CD4-positive, alpha-beta T cell treated with Interleukin-6 at 100 ng/mL for 8 hours (primary cell): ENCODE measurements around the gene ZFP64.
"Not testable (repeated sequence)": the region's sequence is repeated elsewhere in the genome, so short reads cannot be mapped to it uniquely, and the experiment has no call there.

Experiments used
- DNase-seq: peaks from one replicate; pipeline ENCODE4 v3.0.0-alpha.2; 2020; ENCODE audit warnings: mixed read lengths, low spot score

The ZFP64 gene

DNA sequence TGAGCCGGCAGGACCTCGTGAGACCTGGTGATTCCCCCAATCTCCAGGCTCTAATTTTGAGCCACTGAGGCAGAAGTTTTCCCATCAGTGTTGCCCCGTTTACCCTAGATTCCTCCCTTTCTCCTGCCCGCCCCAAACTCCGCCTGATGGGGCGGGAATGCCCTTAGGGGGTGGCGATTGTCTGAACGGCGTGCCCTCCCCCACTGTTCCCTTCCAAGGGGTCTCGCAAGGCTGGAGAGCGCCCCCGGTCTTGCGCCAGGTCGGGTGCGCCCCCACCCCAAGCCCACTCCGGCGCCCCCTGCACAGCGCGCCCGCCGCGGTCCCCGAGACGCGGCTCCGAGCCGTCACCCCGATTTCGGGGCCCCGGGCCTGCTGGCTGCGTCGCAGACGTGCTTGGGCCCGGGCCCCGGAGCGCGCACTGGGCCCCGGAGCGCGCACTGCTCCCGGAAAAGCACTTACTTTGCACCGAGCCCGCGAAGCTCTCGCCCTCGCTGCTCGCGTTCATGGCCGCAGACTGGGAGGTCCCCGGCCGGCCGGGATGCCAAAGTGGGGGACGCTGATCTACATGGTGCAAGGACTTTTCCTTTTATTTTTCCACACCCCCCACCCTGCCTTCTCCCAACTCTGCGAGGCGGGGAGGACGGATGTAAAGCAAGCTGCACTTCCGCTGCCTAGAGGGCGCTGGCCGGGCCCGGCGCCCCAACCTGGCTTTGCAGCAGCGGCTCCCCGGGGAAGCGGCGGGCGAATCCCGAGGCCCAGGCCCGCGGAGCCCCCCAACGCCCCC is at the start of gene ZFP64:
Gene ZFP64, minus strand, starts transcription at position 648 of the 784 bp plus-strand sequence. Its CDS starts 143 bp downstream, at position 505.
- DNase-seq, result peak; percentile 69

- no peak for DNase-seq
Observed at GRCh38 chr20:52240802-52241201, 49.2 kb upstream of the ZFP64 start.

DNA sequence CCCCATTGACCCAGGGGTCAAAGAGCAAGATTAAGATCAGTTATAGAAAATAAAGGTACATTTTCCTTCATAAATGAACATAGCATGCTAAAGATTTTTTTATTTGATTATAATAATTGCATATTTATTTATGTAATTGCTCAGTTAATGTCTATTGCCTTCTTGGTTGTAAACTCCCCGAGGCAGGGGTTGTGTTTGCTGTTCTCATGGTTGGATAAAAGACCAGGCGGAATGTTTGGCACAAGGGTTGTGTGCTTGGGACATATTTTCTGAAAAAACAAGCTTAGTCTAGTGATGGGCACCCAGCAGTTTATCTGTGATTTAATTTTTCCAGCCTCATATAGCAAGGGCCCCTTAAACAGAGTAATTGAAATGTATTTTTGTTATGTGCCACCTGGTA is 47.5 kb upstream of the ZFP64 start:
- no peak for DNase-seq

- DNase-seq, result no peak
Observed at GRCh38 chr20:52236292-52236691, 44.7 kb upstream of the ZFP64 start.

- no peak for DNase-seq
Observed at GRCh38 chr20:52235129-52235528, 43.5 kb upstream of the ZFP64 start.

DNA sequence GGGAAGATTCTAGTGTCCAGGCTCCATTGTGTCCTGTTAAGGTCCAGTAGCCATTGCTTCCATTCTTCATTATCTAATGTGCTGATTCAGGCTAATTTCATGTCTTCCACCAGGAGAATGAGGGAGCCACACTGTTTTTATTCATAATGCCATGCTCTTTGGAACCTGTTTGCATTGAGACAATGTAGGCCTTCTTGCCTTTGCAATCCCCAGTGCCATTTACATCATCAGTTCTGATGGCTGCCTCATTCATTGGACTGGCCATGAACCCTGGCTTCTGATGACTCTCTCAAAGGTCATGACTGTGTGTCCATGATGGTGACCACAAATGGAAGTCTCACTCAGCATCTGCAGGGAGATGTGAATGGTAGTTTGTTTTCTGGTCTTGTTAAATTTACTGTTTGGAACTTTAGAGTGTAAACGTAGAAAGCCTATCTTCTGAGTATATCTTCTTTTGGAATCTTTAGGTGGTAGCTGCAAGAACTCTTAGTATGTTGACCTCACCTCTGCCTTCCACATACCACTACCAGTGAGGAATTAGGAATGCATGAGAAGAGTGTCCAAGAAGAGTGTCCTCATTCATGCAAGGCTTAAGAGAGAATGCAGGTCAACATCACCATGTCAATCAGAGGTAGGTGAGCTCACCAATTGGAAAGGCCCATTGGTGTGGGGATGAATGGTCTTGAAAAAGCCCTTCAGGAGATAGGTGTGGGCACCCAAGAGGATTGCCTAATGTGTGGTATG is 42.9 kb upstream of the ZFP64 start:
- DNase-seq, result no peak

GRCh38 chr20:52231230-52231746 is 39.7 kb upstream of the ZFP64 start:
- no peak for DNase-seq

DNA sequence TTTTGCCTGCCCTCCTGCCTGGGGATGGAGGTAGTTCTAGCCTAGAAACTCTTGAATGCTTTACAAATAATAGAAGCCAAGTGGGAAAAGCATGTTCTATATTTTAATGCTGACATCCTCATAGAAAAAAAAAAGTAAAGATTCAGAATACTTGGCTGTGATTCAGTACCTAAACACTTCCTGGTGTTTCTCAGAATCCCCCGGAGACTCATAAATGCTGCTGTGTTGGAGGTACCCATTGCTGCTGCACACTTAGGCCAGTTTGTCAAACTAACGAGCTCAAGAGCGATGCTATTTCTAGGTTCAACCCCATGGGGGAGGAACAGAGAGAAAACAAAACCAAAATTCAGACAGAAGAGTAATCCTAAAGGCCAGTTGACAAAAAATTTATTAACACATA is 38.8 kb upstream of the ZFP64 start:
- no peak for DNase-seq

DNA sequence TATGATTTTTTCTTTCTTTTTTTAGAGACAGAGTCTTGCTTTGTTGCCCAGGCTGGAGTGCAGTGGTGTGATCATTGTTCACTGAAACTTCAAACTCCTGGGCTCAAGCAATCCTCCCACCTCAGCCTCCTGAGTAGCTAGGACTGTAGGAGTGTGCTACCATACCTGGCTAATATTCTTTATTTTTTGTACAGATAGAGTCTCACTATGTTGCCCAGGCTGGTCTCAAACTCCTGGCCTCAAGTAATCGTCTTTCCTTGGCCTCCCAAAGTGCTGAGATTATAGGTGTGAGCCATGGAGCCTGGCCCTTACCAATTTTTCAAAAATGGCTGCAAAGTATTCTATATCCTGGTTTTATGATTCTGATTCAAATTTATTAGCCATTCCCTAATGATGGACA is 37.8 kb upstream of the ZFP64 start:
- not testable (repeated sequence) for DNase-seq

DNA sequence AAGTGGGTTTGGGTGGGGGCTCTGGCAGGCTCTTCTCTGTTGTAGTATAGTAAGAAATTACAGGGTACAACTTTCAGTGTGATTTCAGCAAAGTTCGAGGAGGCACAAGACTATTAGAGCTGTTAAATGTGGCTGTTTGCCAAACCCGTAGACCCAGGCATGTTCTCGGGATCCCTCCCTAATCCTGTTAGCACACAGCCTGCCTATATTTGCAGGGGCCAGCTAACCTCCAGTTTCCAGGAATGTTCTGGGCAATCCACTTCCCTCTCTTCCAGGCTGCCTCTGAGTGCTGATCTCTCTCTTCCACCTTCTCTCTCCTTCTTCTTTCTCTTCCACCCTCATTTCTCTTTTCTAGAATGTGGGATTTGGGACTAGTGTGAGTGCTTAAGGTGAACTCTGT is 34.8 kb upstream of the ZFP64 start:
- no peak for DNase-seq

- no peak for DNase-seq
Observed at GRCh38 chr20:52224920-52225319, 33.3 kb upstream of the ZFP64 start.

- DNase-seq, result not testable (repeated sequence)
Observed at GRCh38 chr20:52221362-52221761, 29.8 kb upstream of the ZFP64 start.

GRCh38 chr20:52220891-52221290 is 29.3 kb upstream of the ZFP64 start:
- DNase-seq, result not testable (repeated sequence)

GRCh38 chr20:52219441-52219840 is 27.9 kb upstream of the ZFP64 start:
- DNase-seq, result no peak

DNA sequence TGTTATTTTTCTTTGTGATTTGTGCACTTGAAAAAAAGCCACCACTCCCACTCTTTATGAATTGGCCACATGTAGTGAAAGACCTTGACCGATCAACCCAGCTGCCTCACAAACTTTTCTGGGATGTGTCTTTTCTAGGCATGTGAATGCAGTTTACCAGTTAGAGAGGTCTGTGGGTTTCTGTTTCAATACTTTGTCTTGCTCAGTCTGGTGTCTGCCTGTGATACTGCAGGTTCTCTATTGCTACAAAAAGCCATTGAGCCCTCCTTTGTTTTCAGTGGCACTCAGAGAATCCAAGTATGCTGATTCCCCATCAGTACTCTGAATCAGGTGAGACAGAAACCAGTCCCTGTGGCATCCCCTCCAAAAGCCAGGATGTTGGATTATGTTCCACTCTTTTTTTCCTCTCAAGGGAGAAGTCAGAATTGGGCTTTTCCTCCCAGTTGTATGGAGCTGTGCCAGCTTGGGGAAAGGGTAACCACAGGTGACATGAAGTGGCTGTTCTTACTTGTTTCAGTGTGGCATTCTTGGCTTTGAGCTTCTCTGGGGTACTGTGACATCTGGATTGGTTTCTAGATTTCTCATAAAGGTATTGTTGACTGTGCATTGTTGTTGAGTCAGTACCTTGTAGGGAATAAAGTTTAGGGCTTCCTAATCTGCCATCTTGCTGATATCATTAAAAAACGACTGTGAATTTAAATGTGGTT is 26.3 kb upstream of the ZFP64 start:
- no peak for DNase-seq

GRCh38 chr20:52213995-52214394 is 22.4 kb upstream of the ZFP64 start:
- DNase-seq, result no peak

DNA sequence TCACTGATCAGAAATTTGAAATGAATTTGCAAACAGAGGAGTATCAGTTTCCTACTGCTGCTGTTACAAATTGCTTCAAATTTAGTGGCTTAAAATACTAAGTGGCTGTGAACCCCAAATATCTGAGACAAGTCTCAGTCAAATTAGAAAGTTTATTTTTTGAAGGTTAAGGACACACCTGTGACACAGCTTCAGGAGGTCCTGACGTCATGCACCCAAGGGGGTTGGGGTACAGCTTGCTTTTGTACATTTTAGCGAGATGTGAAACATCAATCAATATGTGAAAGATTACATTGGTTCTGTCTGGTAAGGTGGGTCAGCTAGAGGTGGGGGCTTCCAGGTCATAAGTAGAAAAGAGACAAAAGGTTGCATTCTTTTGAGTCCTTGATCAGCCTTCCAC is 21.4 kb upstream of the ZFP64 start:
- no peak for DNase-seq

- no peak for DNase-seq
Observed at GRCh38 chr20:52210037-52210990, 18.7 kb upstream of the ZFP64 start.

DNA sequence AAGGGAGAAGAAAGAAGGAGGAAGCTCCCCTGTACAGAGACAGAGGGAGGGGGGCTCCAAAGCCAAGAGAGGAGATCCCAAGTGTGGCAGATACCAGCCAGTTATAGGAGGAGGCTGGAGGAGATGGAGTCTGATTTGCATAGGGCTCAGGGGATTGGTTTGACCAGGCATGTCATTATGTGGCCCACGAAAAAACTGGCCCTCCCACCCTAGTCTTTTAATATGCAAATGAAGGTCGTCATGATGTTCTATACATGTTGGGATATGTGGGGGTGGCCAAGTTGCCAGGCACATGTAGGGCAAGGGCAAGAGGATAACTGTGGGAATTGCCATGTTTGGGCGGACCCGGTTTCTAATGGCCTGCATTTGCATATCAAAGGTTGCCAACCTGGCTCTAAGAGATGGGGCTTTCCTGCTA is 17.6 kb upstream of the ZFP64 start:
- no peak for DNase-seq

DNA sequence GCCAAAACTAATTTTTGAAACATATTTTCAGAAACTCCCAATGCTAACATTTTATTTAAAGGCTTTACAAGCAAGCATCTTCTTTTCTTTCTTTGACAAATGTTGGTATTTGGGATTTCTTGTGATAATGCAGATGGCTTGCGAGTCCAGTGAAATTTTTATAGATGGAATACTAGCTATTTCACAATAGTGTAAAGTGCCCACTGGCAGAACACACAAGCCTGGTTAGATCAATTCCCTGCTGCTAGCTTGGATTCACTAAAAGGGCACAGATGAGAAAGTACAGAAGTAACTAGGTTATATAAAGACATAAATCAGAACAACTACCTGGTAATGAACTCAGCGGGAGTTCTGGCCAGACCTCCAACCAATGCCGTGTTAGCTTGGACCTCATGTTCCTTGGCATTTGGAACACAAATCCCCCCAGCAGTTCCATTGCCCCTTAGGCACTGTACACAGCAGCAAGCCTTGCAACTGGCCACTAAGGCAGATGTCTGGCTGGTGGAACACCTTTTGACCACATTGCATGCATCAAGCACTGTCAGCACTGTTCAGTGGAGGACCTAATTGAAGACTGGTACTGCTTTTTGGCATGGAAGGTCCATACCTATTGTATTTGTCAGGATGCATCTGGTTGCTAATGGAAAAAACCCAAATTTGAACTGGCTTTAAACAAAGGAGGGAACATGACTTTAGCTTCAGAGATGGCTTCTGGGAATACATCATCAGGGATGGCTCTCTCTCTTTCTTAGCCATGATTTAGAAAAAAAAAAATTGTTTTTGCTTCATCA is 15.6 kb upstream of the ZFP64 start:
- DNase-seq, result no peak

- DNase-seq, result no peak
Observed at GRCh38 chr20:52204136-52204535, 12.6 kb upstream of the ZFP64 start.
